Keratinocyte (primary cell): Measurements from ENCODE around the gene TRIM28.
A peak's percentile ranks its signal among the peaks of the same experiment; 100 is the strongest.

Experiments used
- EZH2 ChIP-seq: IDR thresholded peaks from one replicate; pipeline ENCODE4 v1.6.1; 2012; ENCODE audit warnings: inconsistent platforms, mild to moderate bottlenecking, low read length, moderate library complexity
- TF ChIP-seq, protein P1 (sequence below), 3 experiments: IDR thresholded peaks in 1 of 3; conservative IDR thresholded peaks in 1 of 3; optimal IDR thresholded peaks in 1 of 3; 2 replicates in 2 of 3; 3 replicates in 1 of 3; pipeline versions ENCODE3 to v1.5.1; 2011; ENCODE audit warnings: low read length in 3 of 3, mild to moderate bottlenecking in 3 of 3, moderate library complexity in 2 of 3, control low read depth in 1 of 3, inconsistent platforms in 1 of 3; ENCODE audit not compliant: insufficient read depth in 2 of 3; ENCODE audit errors: extremely low read depth in 1 of 3

DNA sequence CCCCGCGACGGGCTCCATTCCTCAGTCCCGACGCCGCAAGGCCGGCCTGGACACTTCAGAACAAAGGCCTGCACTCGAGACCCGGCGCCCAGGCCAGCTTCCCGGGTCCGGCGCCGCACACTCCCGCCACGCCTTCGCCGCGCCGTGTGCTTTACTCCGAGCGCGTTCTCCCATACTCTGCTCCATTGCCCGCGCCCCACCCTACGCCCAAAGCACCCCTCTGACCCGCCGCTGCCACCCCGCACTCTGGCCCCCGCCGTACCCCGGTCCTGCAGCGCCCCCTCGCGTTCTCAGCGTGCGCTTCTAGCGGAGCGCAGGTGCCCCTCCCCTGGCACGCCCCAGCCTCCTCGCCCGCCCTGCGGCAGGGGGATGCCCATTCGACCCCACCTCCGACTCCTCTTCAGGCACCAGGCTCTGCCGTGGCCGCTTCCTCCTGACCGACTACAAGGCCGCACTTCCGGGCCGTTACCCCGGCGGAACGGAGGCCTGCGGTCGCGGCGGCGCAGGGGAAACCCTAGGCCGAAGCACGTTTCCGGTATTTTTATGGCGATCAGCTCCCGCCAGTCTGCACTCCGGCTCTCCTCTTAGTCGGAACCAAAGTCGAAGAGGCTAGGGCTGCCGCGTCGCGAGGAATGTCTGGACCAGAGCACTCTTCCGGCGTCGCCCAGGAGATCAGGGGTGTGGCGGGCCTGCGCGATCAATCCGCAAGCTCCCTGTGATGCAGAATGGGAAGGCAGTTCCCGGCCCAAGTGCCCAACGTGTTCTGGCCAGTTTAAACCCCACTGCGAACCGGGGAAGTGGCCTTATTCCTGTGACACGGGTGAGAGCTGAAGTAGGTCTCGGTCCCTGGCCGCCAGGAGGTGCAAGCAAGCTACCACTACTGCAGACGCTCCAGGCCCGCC is 24.3 kb upstream of the TRIM28 start, which contains the start of gene ZBTB45:
- TF ChIP-seq, protein P1, sequence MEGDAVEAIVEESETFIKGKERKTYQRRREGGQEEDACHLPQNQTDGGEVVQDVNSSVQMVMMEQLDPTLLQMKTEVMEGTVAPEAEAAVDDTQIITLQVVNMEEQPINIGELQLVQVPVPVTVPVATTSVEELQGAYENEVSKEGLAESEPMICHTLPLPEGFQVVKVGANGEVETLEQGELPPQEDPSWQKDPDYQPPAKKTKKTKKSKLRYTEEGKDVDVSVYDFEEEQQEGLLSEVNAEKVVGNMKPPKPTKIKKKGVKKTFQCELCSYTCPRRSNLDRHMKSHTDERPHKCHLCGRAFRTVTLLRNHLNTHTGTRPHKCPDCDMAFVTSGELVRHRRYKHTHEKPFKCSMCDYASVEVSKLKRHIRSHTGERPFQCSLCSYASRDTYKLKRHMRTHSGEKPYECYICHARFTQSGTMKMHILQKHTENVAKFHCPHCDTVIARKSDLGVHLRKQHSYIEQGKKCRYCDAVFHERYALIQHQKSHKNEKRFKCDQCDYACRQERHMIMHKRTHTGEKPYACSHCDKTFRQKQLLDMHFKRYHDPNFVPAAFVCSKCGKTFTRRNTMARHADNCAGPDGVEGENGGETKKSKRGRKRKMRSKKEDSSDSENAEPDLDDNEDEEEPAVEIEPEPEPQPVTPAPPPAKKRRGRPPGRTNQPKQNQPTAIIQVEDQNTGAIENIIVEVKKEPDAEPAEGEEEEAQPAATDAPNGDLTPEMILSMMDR (optimal IDR thresholded peaks at IDR 0.05 in 1 of 3, IDR thresholded peaks at IDR 0.05 in 1 of 3, conservative IDR thresholded peaks at IDR 0.05 in 1 of 3; ENCODE audit: extremely low read depth in 1 of 3, insufficient read depth in 2 of 3, low read length in 3 of 3) = peak; percentile 66 to 92 (median 86)
- TF ChIP-seq EZH2 = no peak
